Fibroblast of peridontal ligament (primary cell): ENCODE results near the gene NCKAP5.

Source experiments
- DNase-seq: peaks from one replicate; pipeline ENCODE4 v3.0.0-alpha.2; 2010; ENCODE audit errors: extremely low read depth

NCKAP5 gene

DNA sequence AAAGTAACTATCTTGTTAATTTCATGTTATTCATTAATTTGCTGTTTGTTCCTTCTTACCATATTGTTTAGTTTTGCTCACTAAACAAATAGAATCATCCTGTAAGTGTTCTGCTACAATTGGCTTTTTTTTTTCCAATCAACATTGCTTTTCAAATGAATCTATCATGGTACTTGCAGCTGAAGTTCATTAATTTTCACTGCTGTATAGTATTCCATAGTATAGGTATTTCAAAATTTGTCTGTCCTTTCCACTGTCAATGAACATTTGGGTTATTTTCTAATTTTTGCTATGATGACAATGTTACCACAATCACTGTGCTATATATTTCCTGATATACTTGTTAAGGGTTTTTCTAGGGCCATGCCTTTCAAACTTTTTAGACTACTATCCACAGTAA, 809.3 kb downstream of the NCKAP5 start:
- no peak for DNase-seq

GRCh38 chr2:132757676-132758075, 810.6 kb downstream of the NCKAP5 start:
- DNase-seq: peak; percentile 67

DNA sequence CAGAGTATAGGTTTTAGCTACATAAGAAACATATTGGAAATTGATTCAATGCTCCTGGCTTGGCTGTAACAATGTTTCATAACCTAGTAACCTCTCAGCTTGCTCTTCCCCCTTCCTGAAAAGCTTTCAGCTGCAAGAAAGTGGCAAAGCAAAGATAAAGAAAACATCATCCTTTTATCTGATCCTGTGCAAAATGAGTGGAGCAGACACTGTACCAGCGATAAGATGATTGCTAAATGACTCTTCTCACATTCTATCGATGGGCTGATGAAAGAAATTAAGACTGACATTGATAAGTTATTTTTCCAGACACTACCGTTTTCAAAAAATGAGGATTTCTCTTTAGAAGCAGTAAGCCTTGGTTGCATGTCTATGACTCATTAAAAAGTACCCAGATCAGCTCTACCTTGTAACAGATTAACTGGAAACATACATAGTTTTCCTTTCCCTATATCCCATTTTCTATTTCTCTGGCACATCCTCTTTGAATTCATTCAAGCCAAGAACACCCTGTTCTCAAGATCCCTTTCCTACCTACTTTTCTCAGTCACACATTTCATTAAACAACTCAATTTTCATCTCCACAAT, 811.2 kb downstream of the NCKAP5 start:
- no peak for DNase-seq

DNA sequence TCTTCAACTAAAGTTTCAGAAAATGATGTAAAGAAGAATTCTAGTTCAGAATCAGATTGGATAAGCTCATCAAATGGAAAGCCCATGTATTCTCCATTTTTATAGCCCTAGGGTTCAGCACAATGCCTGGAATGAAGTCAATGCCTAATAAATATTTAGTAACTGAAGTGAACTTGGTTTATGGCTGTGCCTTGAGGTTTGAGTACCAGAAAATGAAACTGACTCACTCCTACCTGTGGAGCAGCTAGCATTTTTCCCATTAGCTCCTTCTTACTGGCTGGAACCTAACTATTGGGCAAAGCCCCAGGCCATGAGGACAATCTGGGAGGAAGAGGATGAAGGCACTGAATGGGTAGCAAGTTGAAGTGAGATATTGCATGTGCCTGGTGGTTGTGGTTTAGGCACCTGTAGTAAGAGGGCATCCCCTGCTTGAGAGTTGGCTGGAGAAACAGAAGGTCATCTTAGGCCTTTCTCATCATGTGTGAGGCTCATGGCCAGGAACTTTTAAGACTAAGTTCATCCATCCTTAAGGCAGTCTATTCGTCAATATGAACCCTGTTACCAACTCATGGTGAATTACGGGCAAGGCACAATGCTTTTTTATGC, 813.3 kb downstream of the NCKAP5 start:
- no peak for DNase-seq

DNA sequence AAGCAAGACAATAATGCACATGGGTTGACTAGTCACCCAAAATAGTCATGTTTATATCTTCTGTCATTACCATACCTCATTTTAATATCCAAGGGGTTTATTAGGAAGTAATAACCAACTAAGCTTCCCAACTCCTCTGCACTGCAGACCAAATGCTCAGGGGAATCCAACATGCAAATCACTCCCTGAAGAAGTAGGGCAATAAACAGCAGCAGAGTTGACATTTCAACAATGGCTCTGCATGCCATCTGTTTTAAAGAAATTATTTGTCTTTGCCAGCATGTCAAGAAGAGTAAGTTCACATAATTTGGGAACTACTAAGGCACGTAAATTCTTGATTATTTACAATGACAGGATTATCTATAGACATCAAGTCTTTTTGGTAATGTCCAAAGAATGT, 813.9 kb downstream of the NCKAP5 start:
- DNase-seq: no peak

DNA sequence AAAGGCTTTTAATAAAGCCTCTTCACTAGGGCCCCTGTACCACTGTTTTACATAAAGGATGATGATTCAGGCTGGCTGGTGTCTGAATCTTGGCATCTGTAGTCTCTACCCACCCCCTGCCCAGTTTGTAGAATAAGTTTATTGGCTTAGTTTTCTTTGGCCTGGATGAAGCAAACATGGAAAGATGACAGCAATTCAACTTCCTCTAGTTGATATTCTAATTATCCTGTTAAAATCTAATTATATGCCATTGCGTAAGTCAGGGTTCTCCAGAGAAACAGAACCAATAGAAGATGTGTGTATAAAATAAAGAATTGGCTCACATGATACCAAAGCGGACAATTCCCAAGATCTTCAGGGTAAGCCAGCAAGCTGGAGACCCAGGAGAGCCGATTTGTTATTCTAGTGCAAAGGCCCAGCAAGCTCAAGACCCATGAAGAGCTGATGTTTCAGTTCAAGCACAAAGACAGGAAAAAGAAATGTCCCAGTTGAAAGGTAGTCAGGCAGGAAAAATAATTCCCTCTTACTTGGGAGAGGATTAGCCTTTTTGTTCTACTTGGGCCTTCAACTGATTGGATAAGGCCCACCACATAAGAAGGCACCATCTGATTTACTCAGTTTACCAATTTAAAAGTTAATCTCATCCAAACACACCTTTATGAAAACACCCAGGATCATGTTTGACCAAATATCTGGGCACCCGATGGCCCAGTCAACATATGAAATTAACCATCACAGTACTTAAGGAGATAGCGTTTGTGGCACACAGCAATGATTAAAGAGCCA, 815.6 kb downstream of the NCKAP5 start:
- peak; percentile 73 for DNase-seq

DNA sequence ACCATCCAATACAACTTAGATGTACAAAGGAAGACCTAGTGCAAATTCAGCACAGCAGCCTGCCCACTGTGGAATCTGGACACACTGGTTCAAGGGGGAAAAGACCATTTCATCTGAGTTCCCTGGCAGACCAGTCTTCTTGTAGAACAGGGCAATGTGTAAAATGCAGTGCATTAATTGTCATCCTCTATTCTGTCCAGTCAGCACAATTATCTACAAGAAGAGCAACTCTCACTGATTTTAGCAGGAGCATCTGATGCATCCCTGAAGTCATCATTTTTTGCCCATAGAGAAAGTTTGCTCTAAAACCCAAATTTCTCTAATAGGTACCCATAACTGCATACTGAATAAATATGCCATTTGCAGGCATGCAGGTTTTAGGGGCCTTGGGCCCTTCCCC, 816.4 kb downstream of the NCKAP5 start:
- DNase-seq: no peak

- DNase-seq: no peak
Observed at GRCh38 chr2:132750606-132751005, 817.7 kb downstream of the NCKAP5 start.

- DNase-seq: no peak
Observed at GRCh38 chr2:132747046-132747445, 821.2 kb downstream of the NCKAP5 start.

- DNase-seq: no peak
Observed at GRCh38 chr2:132741754-132742153, 826.5 kb downstream of the NCKAP5 start.

GRCh38 chr2:132740081-132740720, 828.1 kb downstream of the NCKAP5 start:
- DNase-seq: peak; percentile 25

- DNase-seq: no peak
Observed at GRCh38 chr2:132738223-132738622, 830.0 kb downstream of the NCKAP5 start.

- DNase-seq: no peak
Observed at GRCh38 chr2:132736059-132736458, 832.2 kb downstream of the NCKAP5 start.

- DNase-seq: no peak
Observed at GRCh38 chr2:132734961-132735360, 833.3 kb downstream of the NCKAP5 start.

GRCh38 chr2:132733094-132733493, 835.2 kb downstream of the NCKAP5 start:
- DNase-seq: no peak

- DNase-seq: no peak
Observed at GRCh38 chr2:132732694-132733093, 835.6 kb downstream of the NCKAP5 start.

DNA sequence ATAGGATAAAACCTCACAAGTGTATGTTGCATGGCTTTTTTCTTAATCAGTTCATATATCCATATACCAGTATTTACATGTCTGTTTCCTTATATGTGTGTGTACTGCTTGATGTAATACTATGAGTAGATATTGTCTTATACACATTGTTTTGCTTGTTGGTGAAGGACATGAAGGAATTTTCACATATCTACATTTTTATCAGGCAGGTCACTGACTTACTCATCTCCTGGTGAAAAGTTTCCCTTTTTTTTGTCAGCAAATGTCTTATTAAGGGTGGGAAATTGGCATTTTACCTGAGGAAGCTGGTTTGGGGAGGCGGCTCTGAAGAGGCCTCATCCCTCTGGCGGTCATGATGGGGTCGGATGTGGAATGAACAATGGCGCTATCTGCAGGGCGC, 836.8 kb downstream of the NCKAP5 start:
- no peak for DNase-seq

DNA sequence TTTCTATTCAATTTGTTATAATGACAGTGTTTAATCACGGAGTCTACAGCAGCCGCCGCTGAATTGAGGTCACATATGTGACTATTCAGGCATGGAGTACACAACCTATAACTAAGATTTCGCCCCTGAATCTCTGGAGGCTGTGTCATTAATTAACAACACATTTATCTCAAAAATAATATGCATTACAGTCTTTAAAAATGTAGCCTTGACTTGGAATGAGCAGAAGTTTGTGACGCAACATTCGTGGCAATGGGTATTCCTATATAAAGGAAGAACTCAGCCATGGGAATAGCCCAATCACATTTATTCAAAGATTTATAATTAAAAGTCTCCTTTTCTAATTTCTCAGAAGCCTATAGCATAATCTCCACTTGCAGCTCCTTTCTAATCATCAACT, 837.7 kb downstream of the NCKAP5 start:
- no peak for DNase-seq

DNA sequence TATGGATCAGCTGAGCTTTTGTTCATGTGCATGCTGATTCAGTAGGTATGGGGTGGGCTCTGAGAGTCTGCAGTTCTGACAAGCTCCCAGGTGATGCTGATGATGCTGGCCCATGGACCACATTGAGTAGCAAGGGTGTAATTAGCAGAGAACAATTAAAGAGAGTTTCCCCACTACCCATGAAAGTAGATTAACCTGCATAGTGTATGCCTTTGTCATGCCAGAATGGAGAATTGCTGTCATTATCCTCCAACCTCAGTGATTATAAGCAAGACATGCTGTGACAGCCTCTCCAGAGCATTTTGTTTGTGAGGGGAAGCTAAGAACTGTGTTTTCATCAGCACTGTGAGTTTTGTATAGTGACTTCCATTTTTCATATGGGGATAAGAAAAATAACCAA, 838.7 kb downstream of the NCKAP5 start:
- no peak for DNase-seq

- DNase-seq: no peak
Observed at GRCh38 chr2:132726155-132726554, 842.1 kb downstream of the NCKAP5 start.

- no peak for DNase-seq
Observed at GRCh38 chr2:132725748-132726147, 842.5 kb downstream of the NCKAP5 start.

GRCh38 chr2:132725148-132725547, 843.1 kb downstream of the NCKAP5 start:
- DNase-seq: no peak

GRCh38 chr2:132721938-132722337, 846.3 kb downstream of the NCKAP5 start:
- DNase-seq: no peak
